Hepatocyte (in vitro differentiated cells): ENCODE results near the gene RPS6KA5. TPM values are rescaled to one million over a fixed set of nuclear protein-coding genes. Genes with fewer than 3 reads are reported as not detected.
"Not testable (repeated sequence)": the region's sequence is repeated elsewhere in the genome, so short reads cannot be mapped to it uniquely, and the experiment has no call there.

Source experiments
- DNase-seq: peaks from one replicate; pipeline ENCODE4 v3.0.0-alpha.2; 2016; ENCODE audit warnings: low spot score
- H2AFZ ChIP-seq: fragments of 200-600 bp; sonication (generic); 2 replicates; pipeline ENCODE4 v1.6.0; 2016; ENCODE audit warnings: antibody characterized with exemption, mild to moderate bottlenecking
- H3K27ac ChIP-seq: fragments of 200-600 bp; sonication (generic); 2 replicates; pipeline ENCODE4 v1.5.1; 2016; ENCODE audit warnings: mild to moderate bottlenecking
- H3K27me3 ChIP-seq: fragments of 200-600 bp; sonication (generic); 2 replicates; pipeline ENCODE4 v1.6.1; 2016
- H3K36me3 ChIP-seq: fragments of 200-600 bp; sonication (generic); replicated peaks from 2 replicates; pipeline ENCODE4 v1.5.1; 2016; ENCODE audit warnings: low read depth; ENCODE audit not compliant: insufficient read depth
- H3K4me1 ChIP-seq: fragments of 200-600 bp; sonication (generic); 2 replicates; pipeline ENCODE4 v1.5.1; 2016; ENCODE audit warnings: mild to moderate bottlenecking, moderate library complexity; ENCODE audit not compliant: insufficient read depth
- H3K4me2 ChIP-seq: fragments of 200-600 bp; sonication (generic); 2 replicates; pipeline ENCODE4 v1.6.0; 2016
- H3K4me3 ChIP-seq: fragments of 200-600 bp; sonication (generic); 2 replicates; pipeline ENCODE4 v1.5.1; 2016; ENCODE audit warnings: mild to moderate bottlenecking
- H3K79me2 ChIP-seq: fragments of 200-600 bp; sonication (generic); 2 replicates; pipeline ENCODE4 v1.6.0; 2017; ENCODE audit warnings: mild to moderate bottlenecking
- H3K9me2 ChIP-seq: fragments of 200-600 bp; sonication (generic); replicated peaks from 2 replicates; pipeline ENCODE4 v1.6.0; 2017; ENCODE audit warnings: mild to moderate bottlenecking; ENCODE audit not compliant: insufficient read depth
- H3K9me3 ChIP-seq: fragments of 200-600 bp; sonication (generic); 2 replicates; pipeline ENCODE4 v1.5.1; 2016; ENCODE audit warnings: low read depth, mild to moderate bottlenecking
- H4K20me1 ChIP-seq: fragments of 200-600 bp; sonication (generic); 2 replicates; pipeline ENCODE4 v1.6.0; 2016; ENCODE audit warnings: mild to moderate bottlenecking; ENCODE audit not compliant: insufficient read depth, poor library complexity, severe bottlenecking
- EZH2 ChIP-seq: fragments of 200-600 bp; sonication (generic); IDR thresholded peaks from 2 replicates; pipeline ENCODE4 v1.6.1; 2016; ENCODE audit warnings: antibody characterized with exemption, mild to moderate bottlenecking, borderline replicate concordance
- EZH2phosphoT487 ChIP-seq: fragments of 200-600 bp; sonication (generic); IDR thresholded peaks from one replicate; pipeline ENCODE4 v1.6.1; 2018; ENCODE audit warnings: antibody characterized with exemption, mild to moderate bottlenecking, low read depth, moderate library complexity; ENCODE audit not compliant: unreplicated experiment, severe bottlenecking
- WGBS: methylation state at CpG from one replicate; pipeline ENCODE4 v1.1.6; 2016; ENCODE audit warnings: low lambda C conversion rate; ENCODE audit errors: missing lambda C conversion rate; 5-methylcytosine and 5-hydroxymethylcytosine counted together
- polyA plus RNA-seq: library from polyadenylated mRNA; unstranded; fragments of >200 nt; fragmentation: Nextera tagmentation; extraction: Ambion mirVana; gene quantifications from 2 replicates; pipeline ENCODE4 v1.2.1, GENCODE V29; 2016
- total RNA-seq: library from RNA; depleted of rRNA; stranded (reverse); fragments of >200 nt; gene quantifications from 2 replicates; pipeline ENCODE4 v1.2.3, GENCODE V29; 2014
- TF ChIP-seq, protein P1 (sequence below): fragments of 200-600 bp; sonication (generic); IDR thresholded peaks from 2 replicates; pipeline ENCODE4 v1.5.1; 2016; ENCODE audit warnings: antibody characterized with exemption, mild to moderate bottlenecking; ENCODE audit not compliant: poor library complexity

The RPS6KA5 gene
- total and polyA plus RNA-seq, 2 experiments from 2014 or later, result 4.8 to 6.3 TPM

DNA sequence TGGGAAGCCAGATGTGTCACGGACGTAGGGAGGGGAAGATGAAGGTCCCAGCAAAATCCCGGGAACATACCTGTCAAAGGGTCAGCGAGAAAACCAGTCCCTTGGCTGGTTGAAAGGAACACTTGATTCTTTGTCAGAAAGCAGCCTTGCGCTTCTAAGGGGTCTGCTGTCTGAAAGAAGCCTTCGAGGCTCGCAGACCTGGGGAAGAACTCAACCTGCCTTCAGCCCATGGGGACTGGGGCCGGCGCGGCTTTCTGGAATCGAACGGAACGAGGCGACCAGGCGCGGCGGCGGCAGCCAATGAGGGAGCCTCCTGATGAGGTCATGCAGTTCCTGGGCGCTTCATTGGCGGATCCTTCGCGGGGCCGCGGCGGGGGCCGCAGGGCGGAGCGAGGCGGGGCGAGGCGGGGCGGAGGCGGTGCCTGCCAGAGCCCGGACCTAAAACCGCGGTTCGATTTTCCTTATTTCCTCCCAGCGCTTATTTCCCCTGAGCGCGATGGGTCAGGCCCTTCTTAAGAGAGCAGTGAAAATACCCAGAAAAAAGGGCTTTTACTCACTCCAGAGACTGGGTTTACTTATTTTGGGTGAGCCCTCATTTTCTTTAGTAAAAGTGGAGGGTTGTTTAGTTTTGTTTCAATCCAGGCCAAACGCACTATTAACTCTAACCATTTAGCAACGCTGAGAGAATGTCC lies 232.4 kb downstream of the RPS6KA5 start:
- H3K4me2 ChIP-seq, result peak overlapping the region; percentile 80
- H3K9me3 ChIP-seq, result no peaks in the 10 kb centered on the region
- no peaks in the 10 kb centered on the region for H4K20me1 ChIP-seq
- DNase-seq, result peak; percentile 92
- H3K4me3 ChIP-seq, result peak overlapping the region; percentile 9
- no peak overlapping the region for H3K27ac ChIP-seq
- no peaks in the 10 kb centered on the region for H3K79me2 ChIP-seq
- no peaks in the 10 kb centered on the region for H3K36me3 ChIP-seq
- H3K9me2 ChIP-seq, result no peaks in the 10 kb centered on the region
- H3K27me3 ChIP-seq, result no peaks in the 10 kb centered on the region
- H2AFZ ChIP-seq, result peak overlapping the region; percentile 93
- no peak for TF ChIP-seq EZH2
- TF ChIP-seq, protein P1, sequence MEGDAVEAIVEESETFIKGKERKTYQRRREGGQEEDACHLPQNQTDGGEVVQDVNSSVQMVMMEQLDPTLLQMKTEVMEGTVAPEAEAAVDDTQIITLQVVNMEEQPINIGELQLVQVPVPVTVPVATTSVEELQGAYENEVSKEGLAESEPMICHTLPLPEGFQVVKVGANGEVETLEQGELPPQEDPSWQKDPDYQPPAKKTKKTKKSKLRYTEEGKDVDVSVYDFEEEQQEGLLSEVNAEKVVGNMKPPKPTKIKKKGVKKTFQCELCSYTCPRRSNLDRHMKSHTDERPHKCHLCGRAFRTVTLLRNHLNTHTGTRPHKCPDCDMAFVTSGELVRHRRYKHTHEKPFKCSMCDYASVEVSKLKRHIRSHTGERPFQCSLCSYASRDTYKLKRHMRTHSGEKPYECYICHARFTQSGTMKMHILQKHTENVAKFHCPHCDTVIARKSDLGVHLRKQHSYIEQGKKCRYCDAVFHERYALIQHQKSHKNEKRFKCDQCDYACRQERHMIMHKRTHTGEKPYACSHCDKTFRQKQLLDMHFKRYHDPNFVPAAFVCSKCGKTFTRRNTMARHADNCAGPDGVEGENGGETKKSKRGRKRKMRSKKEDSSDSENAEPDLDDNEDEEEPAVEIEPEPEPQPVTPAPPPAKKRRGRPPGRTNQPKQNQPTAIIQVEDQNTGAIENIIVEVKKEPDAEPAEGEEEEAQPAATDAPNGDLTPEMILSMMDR, result no peak
- no peak for TF ChIP-seq EZH2phosphoT487
- 8% methylated on average over 36 of the region's 42 CpGs for WGBS
- no peaks in the 10 kb centered on the region for H3K4me1 ChIP-seq

DNA sequence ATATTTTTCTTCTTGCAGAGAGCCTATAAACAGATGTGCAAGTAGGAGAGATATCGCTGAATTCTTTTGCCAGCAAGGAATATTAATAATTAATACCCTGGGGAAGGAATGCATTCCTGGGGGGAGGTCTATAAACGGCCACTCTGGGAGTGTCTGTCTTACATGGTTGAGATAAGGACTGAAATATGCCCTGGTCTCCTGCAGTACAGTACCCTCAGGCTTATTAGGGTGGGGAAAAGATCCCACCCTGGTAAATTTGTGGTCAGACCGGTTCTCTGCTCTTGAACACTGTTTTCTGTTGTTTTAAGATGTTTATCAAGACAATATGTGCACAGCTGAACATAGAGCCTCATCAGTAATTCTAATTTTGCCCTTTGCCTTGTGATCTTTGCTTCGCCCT lies 236.9 kb downstream of the RPS6KA5 start:
- H3K9me2 ChIP-seq, H3K4me1 ChIP-seq, H3K27me3 ChIP-seq, H3K4me3 ChIP-seq, H2AFZ ChIP-seq, H3K36me3 ChIP-seq, H3K27ac ChIP-seq, DNase-seq, H3K9me3 ChIP-seq, H4K20me1 ChIP-seq, H3K4me2 ChIP-seq, H3K79me2 ChIP-seq: not testable (repeated sequence)
- WGBS, result 78% methylated on average over 4 of the region's 4 CpGs

DNA sequence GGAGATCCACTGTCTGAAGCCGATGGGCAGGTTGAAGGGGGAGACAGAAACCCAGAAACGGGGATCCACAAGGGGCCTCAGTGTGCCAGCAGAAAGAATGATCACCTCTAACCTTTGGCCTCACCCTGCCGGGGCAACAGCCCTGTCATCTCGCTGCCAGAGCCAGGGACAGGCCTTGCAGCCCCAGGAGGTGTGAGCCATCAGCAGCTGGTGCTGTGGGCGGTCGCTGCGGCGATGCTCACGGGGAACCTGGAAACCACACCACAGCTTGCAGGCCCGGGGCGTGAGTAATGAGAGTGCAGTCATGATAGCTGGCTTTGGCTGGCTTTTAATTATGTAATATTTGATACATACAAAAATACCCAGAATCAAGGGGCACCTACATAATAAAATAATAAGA lies 239.5 kb downstream of the RPS6KA5 start:
- WGBS, result 71% methylated on average over 10 of the region's 11 CpGs
- no peak for DNase-seq

DNA sequence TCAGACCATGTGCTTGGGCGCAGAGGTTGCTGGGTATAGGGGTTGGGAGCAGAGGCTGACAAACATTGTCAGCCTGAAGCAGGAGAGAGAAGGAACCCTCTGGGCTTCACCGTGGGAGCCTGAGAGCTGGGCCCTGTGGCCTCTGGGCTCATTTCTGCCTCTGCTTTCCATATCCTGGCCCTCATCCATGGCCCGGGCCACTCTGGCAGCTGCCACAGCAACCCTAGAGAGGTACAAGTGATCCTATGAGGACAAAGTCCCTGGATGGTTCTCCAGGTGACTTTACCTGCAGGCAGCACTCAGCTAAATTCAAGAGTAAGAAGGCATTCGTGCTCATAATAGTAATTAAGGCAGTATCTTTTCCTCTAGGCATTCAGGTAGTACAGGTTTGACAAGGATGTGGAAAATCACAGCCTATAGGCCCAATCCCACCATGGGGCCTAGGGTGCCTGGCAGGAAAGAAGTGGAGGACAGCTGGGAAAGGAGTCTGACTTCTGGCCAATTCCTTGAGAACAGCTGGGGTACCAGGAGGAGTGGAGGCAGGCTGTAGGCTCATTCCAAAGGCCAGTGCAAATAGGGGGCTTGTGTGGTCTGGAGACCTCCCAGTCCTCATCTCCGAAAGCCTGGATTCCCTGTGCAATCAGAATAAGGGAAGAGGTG lies 240.6 kb downstream of the RPS6KA5 start:
- H3K36me3 ChIP-seq, result no peaks in the 10 kb centered on the region
- H3K4me3 ChIP-seq, result no peak overlapping the region
- H3K79me2 ChIP-seq, result peaks cover 9% of the 10 kb centered on the region
- no peak overlapping the region for H3K27ac ChIP-seq
- H3K9me2 ChIP-seq, result no peaks in the 10 kb centered on the region
- no peaks in the 10 kb centered on the region for H3K4me1 ChIP-seq
- no peak overlapping the region for H2AFZ ChIP-seq
- H3K27me3 ChIP-seq, result no peaks in the 10 kb centered on the region
- H3K4me2 ChIP-seq, result no peak overlapping the region
- no peak for TF ChIP-seq EZH2
- TF ChIP-seq EZH2phosphoT487, result no peak
- TF ChIP-seq, protein P1, result no peak
- H3K9me3 ChIP-seq, result no peaks in the 10 kb centered on the region
- WGBS, result 81% methylated on average over 5 of the region's 5 CpGs
- no peaks in the 10 kb centered on the region for H4K20me1 ChIP-seq
- DNase-seq, result no peak

More for the DNA sequence above, 239.5 kb downstream of the RPS6KA5 start:
- Histone ChIP-seq H3K4me3 (no peak overlapping the region), H4K20me1 (no peaks in the 10 kb centered on the region), H3K9me2 (no peaks in the 10 kb centered on the region), H2AFZ (no peak overlapping the region), H3K9me3 (no peaks in the 10 kb centered on the region), H3K36me3 (no peaks in the 10 kb centered on the region), H3K4me1 (no peaks in the 10 kb centered on the region), H3K27ac (no peak overlapping the region), H3K4me2 (no peak overlapping the region), H3K79me2 (no peaks in the 10 kb centered on the region), H3K27me3 (no peaks in the 10 kb centered on the region)
- TF ChIP-seq, protein P1, result no peak
- no peak for TF ChIP-seq EZH2phosphoT487
- TF ChIP-seq EZH2, result no peak
